ENCODE data around the gene RGL1. TPM values are rescaled to one million over a fixed set of nuclear protein-coding genes. Genes with fewer than 3 reads are reported as not detected.

RGL1 gene
- total RNA-seq, 1 experiment from 2014 or later, result 0.92 TPM

GRCh38 chr1:183953031-183953430 lies 148.1 kb downstream of the RGL1 start:
- Histone ChIP-seq H3K9me3 (ENCODE audit: control insufficient read depth, insufficient read depth, low read depth, low read length) (no peaks in the 10 kb centered on the region), H3K27me3 (ENCODE audit: control insufficient read depth, insufficient read depth, low read length) (no peaks in the 10 kb centered on the region), H3K27ac (ENCODE audit: low read length) (no peak overlapping the region), H3K4me1 (ENCODE audit: control insufficient read depth, insufficient read depth, low read length) (no peaks in the 10 kb centered on the region), H3K36me3 (ENCODE audit: control insufficient read depth, insufficient read depth, low read length) (no peaks in the 10 kb centered on the region), H3K4me3 (ENCODE audit: low read depth in 2 of 2, low read length in 2 of 2) (no peak overlapping the region)
- intact Hi-C loops (cut with micrococcal nuclease; ENCODE audit: unreplicated experiment) (no loop called here), in situ Hi-C loops (cut with HindIII; ENCODE audit: low pct_unique_long_range_greater_than_20kb, low sequenced_read_pairs) (no loop called here)
- ATAC-seq (no peak), DNase-seq (ENCODE audit: low read depth, low spot score) (no peak)
- CTCF ChIA-PET, result no interaction called here
- POLR2A ChIA-PET, result no interaction called here
- no TSS peak for BruUV-seq (replicated peaks)
- TF ChIP-seq SIN3A (IDR thresholded peaks at IDR 0.05; ENCODE audit: borderline replicate concordance, insufficient read depth, low read depth, low read length) (no peak), POLR2AphosphoS5 (IDR thresholded peaks at IDR 0.05; ENCODE audit: low read depth, low read length) (no peak)

- Histone ChIP-seq H3K36me3 (ENCODE audit: control insufficient read depth, insufficient read depth, low read length) (no peaks in the 10 kb centered on the region), H3K27ac (ENCODE audit: low read length) (no peak overlapping the region), H3K4me3 (ENCODE audit: low read depth in 2 of 2, low read length in 2 of 2) (no peak overlapping the region), H3K27me3 (ENCODE audit: control insufficient read depth, insufficient read depth, low read length) (no peaks in the 10 kb centered on the region), H3K4me1 (ENCODE audit: control insufficient read depth, insufficient read depth, low read length) (no peaks in the 10 kb centered on the region), H3K9me3 (ENCODE audit: control insufficient read depth, insufficient read depth, low read depth, low read length) (no peaks in the 10 kb centered on the region)
- POLR2A ChIA-PET, result no interaction called here
- DNase-seq (ENCODE audit: low read depth, low spot score), result no peak
- no TSS peak for BruUV-seq (replicated peaks)
- CTCF ChIA-PET, result no interaction called here
- in situ Hi-C loops (cut with HindIII; ENCODE audit: low pct_unique_long_range_greater_than_20kb, low sequenced_read_pairs), result no loop called here
- no peak for ATAC-seq
- intact Hi-C loops (cut with micrococcal nuclease; ENCODE audit: unreplicated experiment), result no loop called here
- no peak for TF ChIP-seq POLR2AphosphoS5 (IDR thresholded peaks at IDR 0.05; ENCODE audit: low read depth, low read length)
- no peak for TF ChIP-seq REST (IDR thresholded peaks at IDR 0.05; ENCODE audit: insufficient read depth in 1 of 2, low read depth in 2 of 2, low read length in 1 of 2)
- TF ChIP-seq SIN3A (IDR thresholded peaks at IDR 0.05; ENCODE audit: borderline replicate concordance, insufficient read depth, low read depth, low read length), result no peak
- TF ChIP-seq, protein P1, sequence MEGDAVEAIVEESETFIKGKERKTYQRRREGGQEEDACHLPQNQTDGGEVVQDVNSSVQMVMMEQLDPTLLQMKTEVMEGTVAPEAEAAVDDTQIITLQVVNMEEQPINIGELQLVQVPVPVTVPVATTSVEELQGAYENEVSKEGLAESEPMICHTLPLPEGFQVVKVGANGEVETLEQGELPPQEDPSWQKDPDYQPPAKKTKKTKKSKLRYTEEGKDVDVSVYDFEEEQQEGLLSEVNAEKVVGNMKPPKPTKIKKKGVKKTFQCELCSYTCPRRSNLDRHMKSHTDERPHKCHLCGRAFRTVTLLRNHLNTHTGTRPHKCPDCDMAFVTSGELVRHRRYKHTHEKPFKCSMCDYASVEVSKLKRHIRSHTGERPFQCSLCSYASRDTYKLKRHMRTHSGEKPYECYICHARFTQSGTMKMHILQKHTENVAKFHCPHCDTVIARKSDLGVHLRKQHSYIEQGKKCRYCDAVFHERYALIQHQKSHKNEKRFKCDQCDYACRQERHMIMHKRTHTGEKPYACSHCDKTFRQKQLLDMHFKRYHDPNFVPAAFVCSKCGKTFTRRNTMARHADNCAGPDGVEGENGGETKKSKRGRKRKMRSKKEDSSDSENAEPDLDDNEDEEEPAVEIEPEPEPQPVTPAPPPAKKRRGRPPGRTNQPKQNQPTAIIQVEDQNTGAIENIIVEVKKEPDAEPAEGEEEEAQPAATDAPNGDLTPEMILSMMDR (IDR thresholded peaks at IDR 0.05), result no peak
Measured at GRCh38 chr1:183954496-183954895, 149.6 kb downstream of the RGL1 start.

- TF ChIP-seq SIN3A (IDR thresholded peaks at IDR 0.05; ENCODE audit: borderline replicate concordance, insufficient read depth, low read depth, low read length) (no peak), REST (IDR thresholded peaks at IDR 0.05; ENCODE audit: insufficient read depth in 1 of 2, low read depth in 2 of 2, low read length in 1 of 2) (no peak)
- TF ChIP-seq, protein P1 (IDR thresholded peaks at IDR 0.05), result peak; percentile 17; the same call in 1 of the 2 replicates
- H3K4me1 ChIP-seq (ENCODE audit: control insufficient read depth, insufficient read depth, low read length), result no peaks in the 10 kb centered on the region
- in situ Hi-C loops (cut with HindIII; ENCODE audit: low pct_unique_long_range_greater_than_20kb, low sequenced_read_pairs) (no loop called here), intact Hi-C loops (cut with micrococcal nuclease; ENCODE audit: unreplicated experiment) (no loop called here)
- H3K36me3 ChIP-seq (ENCODE audit: control insufficient read depth, insufficient read depth, low read length), result no peaks in the 10 kb centered on the region
- no peaks in the 10 kb centered on the region for H3K9me3 ChIP-seq (ENCODE audit: control insufficient read depth, insufficient read depth, low read depth, low read length)
- ATAC-seq, result no peak
- POLR2A ChIA-PET, result no interaction called here
- CTCF ChIA-PET, result no interaction called here
- no TSS peak for BruUV-seq (replicated peaks)
- no peak overlapping the region for H3K27ac ChIP-seq (ENCODE audit: low read length)
- peak; percentile 35 for DNase-seq (ENCODE audit: low read depth, low spot score)
- no peak overlapping the region for H3K4me3 ChIP-seq (ENCODE audit: low read depth in 2 of 2, low read length in 2 of 2)
- no peaks in the 10 kb centered on the region for H3K27me3 ChIP-seq (ENCODE audit: control insufficient read depth, insufficient read depth, low read length)
Measured at GRCh38 chr1:183956559-183957188, 151.8 kb downstream of the RGL1 start.
